HG02759 (cell line): Measurements from ENCODE around the gene SMCO2.

ENCODE experiments used
- ATAC-seq: cut with Tn5 transposase; IDR thresholded peaks from one replicate; pipeline ENCODE4 v1.9.1; 2021; ENCODE audit warnings: mild to moderate bottlenecking, moderate library complexity; ENCODE audit not compliant: unreplicated experiment

The SMCO2 gene

GRCh38 chr12:27549236-27549800 lies 102.8 kb downstream of the SMCO2 start:
- no peak for ATAC-seq

DNA sequence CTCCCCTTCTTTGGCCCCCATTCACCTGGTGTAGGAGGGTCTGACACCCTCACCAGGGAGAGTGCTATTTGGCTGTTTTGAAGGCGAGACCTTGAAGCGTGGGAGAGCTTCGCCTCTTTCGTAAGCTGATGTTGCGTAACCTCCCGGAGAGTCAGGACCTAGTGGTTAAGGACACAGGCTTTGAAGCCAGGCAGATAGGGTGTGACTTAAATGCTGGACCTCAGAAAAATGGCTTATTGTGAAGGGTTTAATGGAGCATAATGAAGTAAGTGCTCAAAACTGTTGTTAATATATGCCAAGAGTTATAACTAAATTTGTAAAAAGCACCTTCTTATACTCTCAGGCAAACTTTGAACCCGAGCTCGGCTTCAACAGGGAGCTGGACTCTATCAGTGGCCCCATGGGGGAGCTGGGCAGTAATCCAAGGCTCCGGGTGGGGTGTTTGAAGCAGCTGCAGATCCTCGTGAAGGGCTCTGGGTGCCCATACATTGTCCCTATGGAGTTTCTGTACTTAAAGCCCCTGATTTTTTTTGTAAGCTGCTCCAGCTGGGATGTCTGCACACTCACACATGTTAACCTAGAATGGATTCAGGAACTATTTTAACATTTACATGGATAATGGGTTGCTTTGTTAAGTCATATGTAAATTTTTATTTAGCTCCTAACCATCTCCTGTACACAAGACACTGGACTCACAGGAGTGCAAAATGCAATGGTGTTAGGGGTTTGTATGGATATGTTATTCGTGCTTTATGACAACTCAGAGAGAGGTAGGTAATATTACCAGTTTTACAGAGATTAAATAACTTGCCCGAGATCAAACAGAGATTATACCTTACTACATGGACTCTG lies 103.5 kb downstream of the SMCO2 start:
- no peak for ATAC-seq

- no peak for ATAC-seq
Measured at GRCh38 chr12:27550653-27550975, 104.1 kb downstream of the SMCO2 start.

DNA sequence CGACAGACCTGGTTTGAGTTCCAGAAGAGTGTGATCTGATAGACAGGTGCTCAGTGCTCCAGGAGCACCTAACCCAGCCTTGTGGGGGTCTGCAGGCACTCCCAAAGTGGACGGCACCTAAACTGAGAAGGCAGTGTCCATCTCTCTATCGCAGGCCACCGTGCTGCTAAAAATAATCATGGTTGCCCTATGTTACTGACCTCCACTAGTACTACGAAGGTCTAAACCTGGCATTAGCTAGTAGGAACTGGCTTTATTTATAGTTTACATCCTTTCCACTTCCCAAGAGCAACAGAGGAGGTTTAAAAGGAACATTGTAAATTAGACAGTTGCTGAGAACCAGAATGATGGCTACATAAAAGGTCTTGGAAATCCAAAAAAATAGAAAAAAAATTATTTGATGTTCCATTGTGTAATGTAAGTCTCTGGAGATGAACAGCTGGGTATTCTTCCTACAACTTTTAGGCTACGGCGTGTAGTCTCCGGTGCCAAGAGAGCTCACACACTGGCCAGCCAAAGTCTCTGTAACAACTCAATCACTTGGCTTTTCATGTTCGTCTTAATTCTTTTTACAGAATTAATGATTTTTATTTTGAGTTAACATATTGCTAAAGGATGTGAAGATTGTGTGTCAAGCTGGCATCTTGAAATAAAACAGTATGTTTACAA lies 104.8 kb downstream of the SMCO2 start:
- no peak for ATAC-seq
